IMR-90 (cell line): Measurements from ENCODE around the gene XAB2. TPM values are rescaled to one million over a fixed set of nuclear protein-coding genes. Genes with fewer than 3 reads are reported as not detected.

ENCODE experiments used
- ATAC-seq: fragments of 200-7000 bp; cut with Tn5 transposase; 2 replicates; pipeline ENCODE4 v1.9.1; 2020; ENCODE audit warnings: low read depth, mild to moderate bottlenecking, moderate library complexity
- BruUV-seq: library from RNA; stranded (reverse); fragments of 400-500 nt; replicated peaks from 2 replicates; lab custom pipeline; 2021; lab: Mats Ljungman, UMichigan
- CTCF ChIA-PET: fragments of 300-600 bp; formaldehyde crosslinking; extraction: SDS; loops from one replicate; lab custom pipeline; 2021; ENCODE audit warnings: antibody characterized with exemption; lab: Yijun Ruan, JAX
- POLR2A ChIA-PET: fragments of 300-600 bp; sonication (Branson Sonifier 250); formaldehyde crosslinking; loops from one replicate; lab custom pipeline; 2022; ENCODE audit warnings: antibody characterized with exemption; ENCODE audit not compliant: unreplicated experiment; lab: Charles Lee
- DNase-seq: peaks from one replicate; pipeline ENCODE4 v3.0.0; 2013
- H2AFZ ChIP-seq: replicated peaks from 2 replicates; pipeline ENCODE3; 2013; ENCODE audit warnings: low read length, mild to moderate bottlenecking; ENCODE audit not compliant: poor library complexity
- H2AK5ac ChIP-seq: 2 replicates; pipeline ENCODE4 v1.6.1; 2013; ENCODE audit warnings: low read depth, low read length, inconsistent platforms
- H2AK9ac ChIP-seq: replicated peaks from 2 replicates; pipeline ENCODE3; 2013; ENCODE audit warnings: mild to moderate bottlenecking, low read depth, low read length, moderate library complexity; ENCODE audit not compliant: poor library complexity
- H2BK120ac ChIP-seq: 2 replicates; pipeline ENCODE4 v1.6.1; 2013; ENCODE audit warnings: low read depth, low read length, inconsistent platforms
- H2BK15ac ChIP-seq: 3 replicates; pipeline ENCODE4 v1.6.1; 2013; ENCODE audit warnings: low read depth, low read length, inconsistent platforms
- H2BK20ac ChIP-seq: 2 replicates; pipeline ENCODE4 v1.6.1; 2013; ENCODE audit warnings: low read depth, mild to moderate bottlenecking, inconsistent platforms, low read length, moderate library complexity
- H2BK5ac ChIP-seq: 2 replicates; pipeline ENCODE4 v1.6.1; 2013; ENCODE audit warnings: mild to moderate bottlenecking, low read depth, low read length, inconsistent platforms; ENCODE audit not compliant: poor library complexity, severe bottlenecking
- H3K14ac ChIP-seq: replicated peaks from 2 replicates; pipeline ENCODE4 v1.6.1; 2013; ENCODE audit warnings: low read depth, low read length, inconsistent platforms
- H3K18ac ChIP-seq: 2 replicates; pipeline ENCODE4 v1.6.1; 2013; ENCODE audit warnings: low read depth, low read length, control low read depth
- H3K23ac ChIP-seq: 2 replicates; pipeline ENCODE4 v1.6.1; 2013; ENCODE audit warnings: low read depth, low read length, inconsistent platforms
- H3K27ac ChIP-seq: 2 replicates; pipeline ENCODE4 v1.5.1; 2013; ENCODE audit warnings: mild to moderate bottlenecking, control low read depth, low read length; ENCODE audit not compliant: insufficient read depth
- H3K27me3 ChIP-seq: 2 replicates; pipeline ENCODE4 v1.6.1; 2013; ENCODE audit warnings: low read length; ENCODE audit not compliant: control insufficient read depth, insufficient read depth
- H3K36me3 ChIP-seq: 2 replicates; pipeline ENCODE4 v1.6.1; 2013; ENCODE audit warnings: low read length, mixed read lengths; ENCODE audit not compliant: control insufficient read depth, insufficient read depth
- H3K4ac ChIP-seq: 2 replicates; pipeline ENCODE4 v1.6.1; 2013; ENCODE audit warnings: low read depth, low read length, inconsistent platforms
- H3K4me1 ChIP-seq: 2 replicates; pipeline ENCODE4 v1.6.1; 2013; ENCODE audit warnings: low read length, mixed read lengths; ENCODE audit not compliant: control insufficient read depth, insufficient read depth
- H3K4me2 ChIP-seq: 2 replicates; pipeline ENCODE4 v1.6.1; 2013; ENCODE audit warnings: low read depth, mild to moderate bottlenecking, control low read depth, low read length, moderate library complexity
- H3K4me3 ChIP-seq: 2 replicates; pipeline ENCODE4 v1.5.1; 2013; ENCODE audit warnings: low read depth, mild to moderate bottlenecking, control low read depth, low read length, moderate library complexity; ENCODE audit not compliant: insufficient read depth
- H3K56ac ChIP-seq: 2 replicates; pipeline ENCODE4 v1.6.1; 2013; ENCODE audit warnings: low read length, inconsistent platforms; ENCODE audit not compliant: insufficient read depth; ENCODE audit errors: extremely low read depth
- H3K79me1 ChIP-seq, 2 experiments: 2 replicates each; pipeline ENCODE4 v1.6.1; 2013; ENCODE audit warnings: low read length in 2 of 2, inconsistent platforms in 1 of 2, low read depth in 1 of 2
- H3K9ac ChIP-seq: 2 replicates; pipeline ENCODE4 v1.6.1; 2013; ENCODE audit warnings: low read depth, low read length, control low read depth
- H3K9me1 ChIP-seq: 2 replicates; pipeline ENCODE4 v1.6.1; 2013; ENCODE audit warnings: low read length, inconsistent platforms; ENCODE audit not compliant: insufficient read depth
- H3K9me3 ChIP-seq: 2 replicates; pipeline ENCODE4 v1.6.1; 2013; ENCODE audit warnings: low read length; ENCODE audit not compliant: control insufficient read depth, insufficient read depth
- H4K20me1 ChIP-seq: 2 replicates; pipeline ENCODE4 v1.6.1; 2013; ENCODE audit warnings: low read length, inconsistent platforms; ENCODE audit not compliant: insufficient read depth
- H4K5ac ChIP-seq: 2 replicates; pipeline ENCODE4 v1.6.1; 2013; ENCODE audit warnings: mild to moderate bottlenecking, low read depth, low read length, control low read depth
- H4K8ac ChIP-seq, 2 experiments: 2 replicates each; pipeline ENCODE4 v1.6.1; 2013; ENCODE audit warnings: low read depth in 2 of 2, low read length in 2 of 2, control low read depth in 1 of 2, inconsistent platforms in 1 of 2
- H4K91ac ChIP-seq: 2 replicates; pipeline ENCODE4 v1.6.1; 2013; ENCODE audit warnings: low read depth, low read length, inconsistent platforms; ENCODE audit not compliant: insufficient read depth
- BHLHE40 ChIP-seq: fragments of 150-350 bp; IDR thresholded peaks from 2 replicates; pipeline ENCODE4 v1.6.1; 2016; ENCODE audit warnings: mild to moderate bottlenecking, low read depth, low read length
- CEBPB ChIP-seq: IDR thresholded peaks from 2 replicates; pipeline ENCODE4 v1.6.1; 2012; ENCODE audit warnings: low read depth, low read length, improper control_type of control experiment
- CHD1 ChIP-seq: IDR thresholded peaks from 2 replicates; pipeline ENCODE4 v1.6.1; 2012; ENCODE audit warnings: low read depth, low read length, improper control_type of control experiment
- CTCF ChIP-seq: conservative IDR thresholded peaks from 2 replicates; pipeline ENCODE4 v1.5.1; 2012; ENCODE audit warnings: mild to moderate bottlenecking, low read depth, low read length, improper control_type of control experiment
- ELK1 ChIP-seq: fragments of 150-350 bp; IDR thresholded peaks from 2 replicates; pipeline ENCODE4 v1.6.1; 2016; ENCODE audit warnings: low read depth, mild to moderate bottlenecking, low read length, moderate library complexity, borderline replicate concordance
- FOS ChIP-seq: fragments of 150-350 bp; IDR thresholded peaks from 2 replicates; pipeline ENCODE4 v1.6.1; 2016; ENCODE audit warnings: low read depth, low read length
- MAFK ChIP-seq: IDR thresholded peaks from 2 replicates; pipeline ENCODE4 v1.6.1; 2012; ENCODE audit warnings: low read depth, low read length, improper control_type of control experiment
- MAZ ChIP-seq: IDR thresholded peaks from 2 replicates; pipeline ENCODE4 v1.6.1; 2012; ENCODE audit warnings: low read depth, mild to moderate bottlenecking, low read length, improper control_type of control experiment, moderate library complexity, borderline replicate concordance
- MXI1 ChIP-seq: IDR thresholded peaks from 2 replicates; pipeline ENCODE4 v1.6.1; 2012; ENCODE audit warnings: low read depth, mild to moderate bottlenecking, low read length, moderate library complexity, borderline replicate concordance
- NFE2L2 ChIP-seq: fragments of 150-350 bp; IDR thresholded peaks from 2 replicates; pipeline ENCODE4 v1.6.1; 2016; ENCODE audit warnings: low read depth, mild to moderate bottlenecking, low read length
- POLR2A ChIP-seq: IDR thresholded peaks from 2 replicates; pipeline ENCODE4 v1.6.1; 2012; ENCODE audit warnings: mild to moderate bottlenecking, low read depth, low read length
- RAD21 ChIP-seq: IDR thresholded peaks from 2 replicates; pipeline ENCODE4 v1.6.1; 2012; ENCODE audit warnings: low read length, improper control_type of control experiment
- RCOR1 ChIP-seq: IDR thresholded peaks from 2 replicates; pipeline ENCODE4 v1.6.1; 2012; ENCODE audit warnings: mild to moderate bottlenecking, low read length, improper control_type of control experiment; ENCODE audit not compliant: insufficient replicate concordance
- RFX5 ChIP-seq: IDR thresholded peaks from 2 replicates; pipeline ENCODE4 v1.8.0; 2012; ENCODE audit warnings: low read depth, mild to moderate bottlenecking, low read length, moderate library complexity
- SMC3 ChIP-seq: fragments of 150-350 bp; IDR thresholded peaks from 2 replicates; pipeline ENCODE4 v1.6.1; 2016; ENCODE audit warnings: low read depth, mild to moderate bottlenecking, antibody characterized with exemption, low read length, moderate library complexity
- USF2 ChIP-seq: fragments of 150-350 bp; IDR thresholded peaks from 2 replicates; pipeline ENCODE4 v1.6.1; 2017; ENCODE audit warnings: mild to moderate bottlenecking, antibody characterized with exemption, low read length, low read depth
- WGBS, 2 experiments: methylation state at CpG; one replicate each; pipeline versions ENCODE4 v1.1.5 to v1.1.7; 2013; ENCODE audit warnings: missing lambda C conversion rate in 2 of 2; ENCODE audit not compliant: insufficient read length in 1 of 2; ENCODE audit errors: extremely low coverage in 2 of 2; 5-methylcytosine and 5-hydroxymethylcytosine counted together
- dilution Hi-C: fragments of 300-500 bp; cut with HindIII; formaldehyde crosslinking; loops from one replicate; pipeline ENCODE4 v1.14.3; 2018; ENCODE audit warnings: low sequenced_read_pairs; ENCODE audit not compliant: unreplicated experiment
- in situ Hi-C: fragments of 300-500 bp; cut with MboI; formaldehyde crosslinking; loops from 3 replicates; pipeline ENCODE4 v1.14.3; 2019; ENCODE audit warnings: low sequenced_read_pairs, inconsistent platforms, mixed read lengths
- intact Hi-C: fragments of 100-400 bp; cut with micrococcal nuclease; formaldehyde crosslinking; loops from 2 replicates; pipeline ENCODE4 v1.10.0; 2022
- polyA plus RNA-seq, 3 experiments: library from polyadenylated mRNA; depleted of rRNA; stranded (reverse); fragments of >200 nt; gene quantifications; 2 replicates each; pipeline ENCODE4 v1.2.3, GENCODE V29; 2012; ENCODE audit warnings: low replicate concordance in 1 of 3
- total RNA-seq: library from RNA; depleted of rRNA; stranded (reverse); fragments of >200 nt; gene quantifications from 2 replicates; pipeline ENCODE4 v1.2.3, GENCODE V29; 2012

The XAB2 gene
- total and polyA plus RNA-seq, 2 of the 4 experiments (the other 2 are of a cell fraction): 29.9 to 34.4 TPM

- Histone ChIP-seq H2BK120ac (no peak overlapping the region), H3K36me3 (no peaks in the 10 kb centered on the region), H3K23ac (no peak overlapping the region), H3K27me3 (peaks cover 7% of the 10 kb centered on the region; the same call in 1 of the 2 replicates), H2BK20ac (no peak overlapping the region), H3K9me1 (no peaks in the 10 kb centered on the region), H3K4me3 (no peak overlapping the region), H3K18ac (no peak overlapping the region), H4K5ac (no peak overlapping the region), H2BK15ac (no peak overlapping the region), H2BK5ac (no peak overlapping the region), H2AK9ac (no peak overlapping the region), H2AK5ac (no peak overlapping the region), H3K14ac (no peak overlapping the region), H3K56ac (no peak overlapping the region), H4K91ac (no peak overlapping the region), H4K20me1 (no peaks in the 10 kb centered on the region), H3K4me2 (no peak overlapping the region), H3K4me1 (no peaks in the 10 kb centered on the region), H4K8ac (no peak overlapping the region), H3K4ac (no peak overlapping the region), H3K27ac (no peak overlapping the region), H3K9ac (no peak overlapping the region), H3K79me1 (no peaks in the 10 kb centered on the region), H2AFZ (no peak overlapping the region), H3K9me3 (no peaks in the 10 kb centered on the region)
- no TSS peak for BruUV-seq
- intact Hi-C loops: no loop called here
- no peak for DNase-seq
- dilution Hi-C loops: no loop called here
- in situ Hi-C loops: no loop called here
- ChIA-PET CTCF (no interaction called here), POLR2A (no interaction called here)
- ATAC-seq: no peak
- no peak for TF ChIP-seq RCOR1
- TF ChIP-seq RFX5: no peak
- no peak for TF ChIP-seq CHD1
- TF ChIP-seq ELK1: no peak
- TF ChIP-seq MAZ: no peak
- no peak for TF ChIP-seq RAD21
- TF ChIP-seq SMC3: no peak
- TF ChIP-seq NFE2L2: no peak
- TF ChIP-seq MAFK: no peak
- TF ChIP-seq CEBPB: no peak
- TF ChIP-seq USF2: no peak
- no peak for TF ChIP-seq FOS
- TF ChIP-seq CTCF: no peak
- no peak for TF ChIP-seq POLR2A
- TF ChIP-seq MXI1: no peak
- no peak for TF ChIP-seq BHLHE40
- 40% methylated on average over 1 of the region's 8 CpGs; no CpG with 5 or more reads in 1 of the 2 experiments for WGBS, 2 experiments
Observed at GRCh38 chr19:7646426-7646700, 17.0 kb upstream of the XAB2 start.
